ENCODE results near the gene ANKRD63. TPM values are rescaled to one million over a fixed set of nuclear protein-coding genes. Genes with fewer than 3 reads are reported as not detected.

The ANKRD63 gene
- total RNA-seq, 4 donors from 2014 or later = not detected

- peak in 1 of 3 donors; percentile 29 for DNase-seq
- H3K36me3 ChIP-seq = no peaks in the 10 kb centered on the region
- peaks cover 0 to 3% (median 0%) of the 10 kb centered on the region in 4 donors for H3K9me3 ChIP-seq
- H3K4me1 ChIP-seq = no peaks in the 10 kb centered on the region
- no peak overlapping the region for H3K27ac ChIP-seq
- TF ChIP-seq CTCF (IDR thresholded peaks at IDR 0.05) = no peak
- no peak for TF ChIP-seq POLR2A (IDR thresholded peaks at IDR 0.05)
- H3K4me3 ChIP-seq = no peak overlapping the region
- no peaks in the 10 kb centered on the region for H3K27me3 ChIP-seq
These were observed 13.8 kb upstream of the ANKRD63 start for GRCh38 chr15:40296561-40297230.

- DNase-seq = no peak
- Histone ChIP-seq H3K4me3 (no peak overlapping the region), H3K27ac (no peak overlapping the region), H3K27me3 (no peaks in the 10 kb centered on the region), H3K4me1 (peaks cover 0 to 7% (median 0%) of the 10 kb centered on the region in 4 donors), H3K9me3 (peaks cover 0 to 3% (median 0%) of the 10 kb centered on the region in 4 donors), H3K36me3 (no peaks in the 10 kb centered on the region)
- TF ChIP-seq CTCF (IDR thresholded peaks at IDR 0.05) (no peak), POLR2A (IDR thresholded peaks at IDR 0.05) (no peak)
These were observed 13.2 kb upstream of the ANKRD63 start for GRCh38 chr15:40295877-40296560.

GRCh38 chr15:40295297-40295696 is 12.4 kb upstream of the ANKRD63 start:
- no peak for DNase-seq
- Histone ChIP-seq H3K4me3 (no peak overlapping the region), H3K27ac (no peak overlapping the region), H3K27me3 (no peaks in the 10 kb centered on the region), H3K4me1 (peaks cover 0 to 13% (median 0%) of the 10 kb centered on the region in 4 donors), H3K9me3 (peaks cover 0 to 3% (median 0%) of the 10 kb centered on the region in 4 donors), H3K36me3 (no peaks in the 10 kb centered on the region)
- no peak for TF ChIP-seq POLR2A (IDR thresholded peaks at IDR 0.05)
- no peak for TF ChIP-seq CTCF (IDR thresholded peaks at IDR 0.05)

- H3K4me3 ChIP-seq = no peak overlapping the region
- DNase-seq = no peak
- H3K27ac ChIP-seq = no peak overlapping the region
- no peak for TF ChIP-seq POLR2A (IDR thresholded peaks at IDR 0.05)
- no peak for TF ChIP-seq CTCF (IDR thresholded peaks at IDR 0.05)
- no peaks in the 10 kb centered on the region for H3K27me3 ChIP-seq
- no peaks in the 10 kb centered on the region for H3K9me3 ChIP-seq
- peaks cover 0 to 13% (median 0%) of the 10 kb centered on the region in 4 donors for H3K4me1 ChIP-seq
- no peaks in the 10 kb centered on the region for H3K36me3 ChIP-seq
These were observed 11.3 kb upstream of the ANKRD63 start for GRCh38 chr15:40293905-40294895.

- Histone ChIP-seq H3K4me1 (peaks cover 0 to 13% (median 0%) of the 10 kb centered on the region in 4 donors), H3K27ac (no peak overlapping the region), H3K27me3 (no peaks in the 10 kb centered on the region), H3K9me3 (no peaks in the 10 kb centered on the region), H3K36me3 (no peaks in the 10 kb centered on the region), H3K4me3 (no peak overlapping the region)
- DNase-seq = no peak
- TF ChIP-seq CTCF (IDR thresholded peaks at IDR 0.05) = no peak
- no peak for TF ChIP-seq POLR2A (IDR thresholded peaks at IDR 0.05)
These were observed 10.1 kb upstream of the ANKRD63 start for GRCh38 chr15:40293006-40293405.

Data from Peyer's patch (tissue), 4 donors.